Gastroesophageal sphincter (tissue), 3 donors: ENCODE measurements around the gene CCR8.

Experiments used
- POLR2AphosphoS5 ChIP-seq: sonication (generic); formaldehyde crosslinking; IDR thresholded peaks from one replicate; pipeline ENCODE4 v1.6.1; 2017; ENCODE audit warnings: antibody characterized with exemption
- TF ChIP-seq, protein P1 (sequence below), 4 experiments: fragments of 200-600 bp in 2 of 4; fragments of 450-650 bp in 2 of 4; sonication (generic) in 1 of 4; IDR thresholded peaks; one replicate each; pipeline ENCODE4 v1.5.1; 2017 to 2019; ENCODE audit warnings: antibody characterized with exemption in 4 of 4, mild to moderate bottlenecking in 2 of 4, moderate library complexity in 2 of 4

DNA sequence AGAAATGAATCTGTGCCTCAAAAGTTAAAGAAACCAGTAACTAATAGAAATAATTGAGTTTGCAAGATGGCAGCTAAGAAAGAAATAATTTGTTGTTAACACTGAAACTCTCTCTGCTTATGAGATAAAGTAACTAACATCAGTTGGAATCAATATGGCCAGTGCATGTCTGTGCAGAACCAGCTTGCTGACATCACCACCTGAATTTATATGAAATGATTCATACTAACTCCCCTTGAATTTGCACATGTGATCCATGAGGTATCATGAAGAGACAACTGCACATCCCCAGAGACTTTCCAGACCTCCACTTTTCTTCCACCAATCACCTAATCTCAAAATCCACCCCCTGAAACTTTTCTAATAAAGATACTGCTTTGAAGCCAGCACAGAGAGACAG is 43.3 kb downstream of the CCR8 start:
- TF ChIP-seq, protein P1, sequence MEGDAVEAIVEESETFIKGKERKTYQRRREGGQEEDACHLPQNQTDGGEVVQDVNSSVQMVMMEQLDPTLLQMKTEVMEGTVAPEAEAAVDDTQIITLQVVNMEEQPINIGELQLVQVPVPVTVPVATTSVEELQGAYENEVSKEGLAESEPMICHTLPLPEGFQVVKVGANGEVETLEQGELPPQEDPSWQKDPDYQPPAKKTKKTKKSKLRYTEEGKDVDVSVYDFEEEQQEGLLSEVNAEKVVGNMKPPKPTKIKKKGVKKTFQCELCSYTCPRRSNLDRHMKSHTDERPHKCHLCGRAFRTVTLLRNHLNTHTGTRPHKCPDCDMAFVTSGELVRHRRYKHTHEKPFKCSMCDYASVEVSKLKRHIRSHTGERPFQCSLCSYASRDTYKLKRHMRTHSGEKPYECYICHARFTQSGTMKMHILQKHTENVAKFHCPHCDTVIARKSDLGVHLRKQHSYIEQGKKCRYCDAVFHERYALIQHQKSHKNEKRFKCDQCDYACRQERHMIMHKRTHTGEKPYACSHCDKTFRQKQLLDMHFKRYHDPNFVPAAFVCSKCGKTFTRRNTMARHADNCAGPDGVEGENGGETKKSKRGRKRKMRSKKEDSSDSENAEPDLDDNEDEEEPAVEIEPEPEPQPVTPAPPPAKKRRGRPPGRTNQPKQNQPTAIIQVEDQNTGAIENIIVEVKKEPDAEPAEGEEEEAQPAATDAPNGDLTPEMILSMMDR (IDR thresholded peaks at IDR 0.05), result no peak
- TF ChIP-seq POLR2AphosphoS5, result no peak
